KOPT-K1 (cell line): ENCODE measurements around the gene CARS2.
"Not testable (repeated sequence)": the region's sequence is repeated elsewhere in the genome, so short reads cannot be mapped to it uniquely, and the experiment has no call there.

ENCODE experiments used
- H3K27ac ChIP-seq: fragments of 200-600 bp; sonication (generic); 2 replicates; pipeline ENCODE4 v1.5.1; 2016; ENCODE audit warnings: antibody characterized with exemption, mild to moderate bottlenecking, low read depth, low read length; ENCODE audit not compliant: poor library complexity, severe bottlenecking
- H3K36me3 ChIP-seq: fragments of 200-600 bp; sonication (generic); 2 replicates; pipeline ENCODE4 v1.5.1; 2017; ENCODE audit warnings: antibody characterized with exemption, mild to moderate bottlenecking, low read length, moderate library complexity; ENCODE audit not compliant: insufficient read depth
- H3K9me3 ChIP-seq: fragments of 200-600 bp; sonication (generic); 2 replicates; pipeline ENCODE4 v1.5.1; 2017; ENCODE audit warnings: antibody characterized with exemption, low read length, mild to moderate bottlenecking; ENCODE audit not compliant: insufficient read depth, poor library complexity, severe bottlenecking

Gene CARS2, protein sequence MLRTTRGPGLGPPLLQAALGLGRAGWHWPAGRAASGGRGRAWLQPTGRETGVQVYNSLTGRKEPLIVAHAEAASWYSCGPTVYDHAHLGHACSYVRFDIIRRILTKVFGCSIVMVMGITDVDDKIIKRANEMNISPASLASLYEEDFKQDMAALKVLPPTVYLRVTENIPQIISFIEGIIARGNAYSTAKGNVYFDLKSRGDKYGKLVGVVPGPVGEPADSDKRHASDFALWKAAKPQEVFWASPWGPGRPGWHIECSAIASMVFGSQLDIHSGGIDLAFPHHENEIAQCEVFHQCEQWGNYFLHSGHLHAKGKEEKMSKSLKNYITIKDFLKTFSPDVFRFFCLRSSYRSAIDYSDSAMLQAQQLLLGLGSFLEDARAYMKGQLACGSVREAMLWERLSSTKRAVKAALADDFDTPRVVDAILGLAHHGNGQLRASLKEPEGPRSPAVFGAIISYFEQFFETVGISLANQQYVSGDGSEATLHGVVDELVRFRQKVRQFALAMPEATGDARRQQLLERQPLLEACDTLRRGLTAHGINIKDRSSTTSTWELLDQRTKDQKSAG

DNA sequence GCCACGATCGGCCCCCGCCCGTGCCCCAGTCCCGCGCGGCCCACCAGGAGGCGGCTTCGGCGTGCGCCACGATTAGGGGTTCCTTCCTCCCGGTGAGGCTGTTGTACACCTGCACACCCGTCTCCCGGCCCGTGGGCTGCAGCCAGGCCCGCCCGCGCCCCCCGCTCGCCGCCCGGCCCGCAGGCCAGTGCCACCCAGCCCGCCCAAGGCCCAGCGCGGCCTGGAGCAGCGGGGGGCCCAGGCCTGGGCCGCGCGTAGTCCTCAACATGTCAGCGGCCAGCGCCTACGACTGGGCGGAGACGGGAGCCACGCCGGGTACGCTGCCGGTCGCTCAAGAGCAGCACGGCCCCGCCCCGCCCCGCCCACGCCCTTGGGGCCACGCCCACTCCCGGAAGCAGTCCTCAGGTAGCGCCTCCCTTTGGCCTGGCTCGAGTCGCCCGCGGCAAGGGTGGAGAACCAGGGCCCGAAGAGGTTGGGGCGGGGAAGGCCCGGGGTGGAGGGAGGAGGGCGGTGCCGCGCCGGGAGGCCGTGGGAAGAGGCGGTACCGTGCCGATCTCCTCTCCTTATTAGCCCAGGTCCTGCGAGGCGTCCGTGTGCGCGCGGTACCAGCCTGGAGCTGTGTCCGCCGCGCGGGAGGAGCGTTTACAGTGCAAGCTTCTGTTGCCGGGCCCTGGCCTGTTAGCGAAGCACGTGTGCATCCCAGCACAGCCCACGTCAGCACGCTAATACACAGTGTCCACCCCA lies at the start of gene CARS2:
CARS2 (minus strand) TSS at position 291 of the 744 bp plus-strand sequence; CDS start at position 268, 23 bp downstream.
- Histone ChIP-seq H3K27ac (peak within 1 kb of the TSS; percentile 87), H3K36me3 (peaks cover 31% of the 10 kb centered on the region), H3K9me3 (no peaks in the 10 kb centered on the region)

DNA sequence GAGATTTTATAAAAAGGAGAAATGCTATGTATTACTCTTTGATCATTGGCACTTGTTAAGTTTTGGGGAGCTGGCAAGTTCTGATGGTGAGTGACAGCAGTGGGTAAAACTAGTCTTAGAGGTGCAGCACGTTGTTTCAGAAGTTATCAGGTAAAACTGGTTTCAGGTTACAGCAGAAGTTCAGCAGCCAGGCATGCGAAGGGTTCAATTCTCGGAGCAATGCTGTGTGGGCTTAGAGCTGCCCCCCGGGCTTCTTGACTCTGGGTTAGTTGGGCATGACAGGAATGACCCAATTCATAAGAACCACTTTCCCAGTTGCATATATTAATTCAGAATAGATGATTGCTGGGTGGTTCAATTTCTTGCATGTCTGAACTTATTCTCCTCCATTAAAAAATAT lies 42.4 kb upstream of the CARS2 start:
- Histone ChIP-seq H3K27ac (no peak overlapping the region), H3K9me3 (peaks cover 27% of the 10 kb centered on the region), H3K36me3 (no peaks in the 10 kb centered on the region)

DNA sequence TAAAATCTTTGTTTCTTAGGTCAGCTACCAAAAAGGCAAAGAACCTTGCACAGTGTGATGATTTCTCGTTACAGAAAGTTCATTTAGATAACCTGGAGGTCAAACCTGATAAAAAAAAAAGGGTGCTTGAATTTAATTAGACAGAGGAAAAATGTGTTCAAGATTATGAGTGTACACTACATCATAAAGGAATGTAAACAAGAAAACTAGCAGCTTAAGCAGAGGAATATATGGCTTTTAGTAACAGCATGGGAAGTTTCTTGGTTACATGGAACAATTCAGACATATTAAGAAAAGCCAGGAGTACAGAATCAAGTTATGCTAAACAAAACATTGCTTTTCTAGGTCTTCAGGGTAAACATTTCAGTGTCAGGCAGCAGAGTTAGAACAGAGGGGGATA lies 40.5 kb upstream of the CARS2 start:
- Histone ChIP-seq H3K36me3 (no peaks in the 10 kb centered on the region), H3K27ac (no peak overlapping the region), H3K9me3 (peaks cover 29% of the 10 kb centered on the region)

DNA sequence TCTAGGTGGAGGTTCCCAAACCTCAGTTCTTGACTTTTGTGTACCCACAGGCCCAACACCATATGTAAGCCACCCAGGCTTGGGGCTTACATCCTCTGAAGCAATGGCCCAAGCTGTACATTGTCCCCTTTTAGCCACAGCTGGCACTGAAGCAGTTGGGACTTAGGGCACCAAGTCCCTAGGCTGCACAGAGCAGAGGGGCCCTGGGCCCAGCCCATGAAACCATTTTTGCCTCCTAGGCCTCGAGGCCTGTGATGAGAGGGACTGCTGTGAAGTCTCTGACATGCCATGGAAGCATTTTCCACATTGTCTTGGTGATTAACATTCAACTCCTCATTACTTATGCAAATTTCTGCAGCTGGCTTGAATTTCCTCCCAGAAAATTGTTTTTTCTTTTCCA lies 37.8 kb upstream of the CARS2 start:
- H3K36me3 ChIP-seq, result no peaks in the 10 kb centered on the region
- no peak overlapping the region for H3K27ac ChIP-seq
- peaks cover 34% of the 10 kb centered on the region for H3K9me3 ChIP-seq

DNA sequence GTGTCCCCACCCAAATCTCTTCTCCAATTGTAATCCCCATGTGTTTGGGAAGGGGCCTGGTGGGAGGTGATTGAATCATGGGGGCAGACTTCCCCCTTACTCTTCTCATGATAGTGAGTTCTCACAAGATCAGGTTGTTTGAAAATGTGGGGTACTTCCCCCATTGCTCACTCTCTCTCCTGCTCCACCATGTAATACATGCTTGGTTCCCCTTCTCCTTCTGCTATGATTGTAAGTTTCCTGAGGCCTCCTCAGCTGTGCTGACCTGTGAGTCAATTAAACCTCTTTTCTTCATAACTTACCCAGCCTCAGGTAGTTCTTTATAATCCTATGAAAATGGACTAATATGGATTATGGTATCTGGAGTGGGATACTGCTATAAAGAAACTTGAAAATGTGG lies 31.6 kb upstream of the CARS2 start:
- Histone ChIP-seq H3K9me3 (peaks cover 16% of the 10 kb centered on the region), H3K27ac (no peak overlapping the region), H3K36me3 (no peaks in the 10 kb centered on the region)

DNA sequence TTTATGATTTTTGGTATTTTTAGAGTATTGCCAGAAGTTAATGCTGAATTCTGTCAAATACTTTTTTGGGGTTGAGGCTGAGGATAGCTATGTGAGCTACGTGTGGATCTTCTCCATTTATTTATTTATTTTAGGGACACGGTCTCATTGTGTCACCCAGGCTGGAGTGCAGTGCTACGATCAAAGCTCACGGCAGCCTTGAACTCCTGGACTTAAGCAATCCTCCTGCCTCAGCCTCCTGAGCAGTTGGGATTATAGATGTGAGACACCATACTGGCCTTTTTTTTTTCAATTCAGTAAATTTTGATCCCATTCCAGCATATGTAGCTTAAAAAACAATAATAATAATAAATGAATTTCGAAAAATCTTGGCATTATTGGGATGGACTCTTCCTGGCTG lies 28.6 kb upstream of the CARS2 start:
- Histone ChIP-seq H3K36me3 (no peaks in the 10 kb centered on the region), H3K27ac (no peak overlapping the region), H3K9me3 (peaks cover 12% of the 10 kb centered on the region)

DNA sequence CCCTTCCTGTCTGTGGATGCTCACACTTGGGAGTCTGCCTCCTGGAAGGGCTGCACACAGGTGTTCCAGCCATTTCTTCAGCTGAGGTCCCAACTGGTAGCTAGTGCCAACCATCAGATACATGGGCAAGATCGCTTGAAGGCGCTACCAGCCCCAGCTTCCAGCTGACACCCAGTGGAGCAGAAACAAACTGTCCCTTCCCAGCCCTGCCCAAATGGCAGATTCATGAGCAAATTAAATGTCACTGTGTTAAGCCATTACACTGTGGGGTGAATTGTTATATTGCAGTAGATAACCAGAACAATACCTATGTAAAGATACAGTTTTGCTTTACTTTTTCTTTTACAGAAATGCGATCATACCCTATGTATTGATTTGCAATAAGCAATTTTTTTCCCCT lies 25.2 kb upstream of the CARS2 start:
- H3K9me3 ChIP-seq, result no peaks in the 10 kb centered on the region
- H3K27ac ChIP-seq, result no peak overlapping the region
- H3K36me3 ChIP-seq, result no peaks in the 10 kb centered on the region

DNA sequence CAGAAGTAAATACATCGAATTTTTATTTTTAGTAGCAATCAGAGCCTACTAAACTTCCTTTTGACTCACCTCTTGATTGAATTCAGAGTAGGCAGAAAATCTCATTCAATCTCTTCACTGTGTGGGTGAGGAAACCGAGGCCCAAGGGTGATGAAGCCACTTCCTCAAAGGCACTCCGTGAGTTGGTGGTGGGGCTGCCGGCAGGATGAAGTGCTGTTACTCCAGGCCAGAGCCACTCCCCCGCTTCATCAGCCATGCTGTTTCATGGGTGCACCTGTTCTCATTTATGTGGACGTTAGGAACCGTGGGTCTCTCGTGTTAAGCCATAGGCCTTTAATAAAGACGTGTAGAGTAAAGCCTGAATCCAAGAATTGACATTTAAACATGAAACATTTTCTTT lies 20.8 kb upstream of the CARS2 start:
- Histone ChIP-seq H3K36me3 (peaks cover 13% of the 10 kb centered on the region), H3K9me3 (no peaks in the 10 kb centered on the region), H3K27ac (peak overlapping the region; percentile 46)

DNA sequence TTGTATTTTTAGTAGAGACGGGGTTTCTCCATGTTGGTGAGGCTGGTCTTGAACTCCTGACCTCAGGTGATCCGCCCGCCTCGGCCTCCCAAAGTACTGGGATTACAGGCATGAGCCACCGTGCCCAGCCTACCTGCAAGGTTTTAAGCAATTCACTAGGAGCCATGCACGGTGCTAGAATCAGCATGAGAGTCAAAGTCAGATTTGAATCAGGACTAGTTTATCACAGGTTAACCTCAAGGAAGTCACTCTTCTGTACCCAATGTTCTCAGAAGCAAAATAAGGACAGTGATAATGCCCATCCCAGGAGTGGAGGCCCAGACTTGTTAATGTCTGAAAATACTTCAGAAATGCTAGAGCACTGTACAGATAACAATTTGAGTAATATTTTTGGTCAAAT lies 20.2 kb upstream of the CARS2 start:
- not testable (repeated sequence) for H3K9me3 ChIP-seq
- Histone ChIP-seq H3K36me3 (peaks cover 19% of the 10 kb centered on the region), H3K27ac (peak overlapping the region; percentile 46)

DNA sequence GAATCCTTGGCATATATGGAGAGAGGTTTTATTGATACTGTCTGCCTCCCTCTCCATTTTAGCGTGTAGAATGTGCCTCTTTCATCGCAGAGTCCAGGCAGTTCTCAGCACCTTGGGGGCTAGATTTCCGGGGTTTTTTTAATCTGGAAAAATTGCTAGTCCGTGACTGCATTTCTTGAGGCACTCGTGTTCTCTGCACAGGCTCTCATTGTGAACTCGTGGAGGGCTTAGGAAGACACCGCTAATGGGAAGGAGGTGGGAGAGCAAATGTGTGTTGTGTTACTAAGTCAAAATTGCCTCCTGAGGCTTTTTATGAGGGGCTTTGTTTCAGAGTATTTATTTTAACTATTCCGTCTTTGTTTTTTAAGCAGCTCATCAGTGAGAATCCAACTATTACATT lies 17.7 kb upstream of the CARS2 start:
- H3K36me3 ChIP-seq, result peaks cover 41% of the 10 kb centered on the region
- H3K27ac ChIP-seq, result no peak overlapping the region
- no peaks in the 10 kb centered on the region for H3K9me3 ChIP-seq

DNA sequence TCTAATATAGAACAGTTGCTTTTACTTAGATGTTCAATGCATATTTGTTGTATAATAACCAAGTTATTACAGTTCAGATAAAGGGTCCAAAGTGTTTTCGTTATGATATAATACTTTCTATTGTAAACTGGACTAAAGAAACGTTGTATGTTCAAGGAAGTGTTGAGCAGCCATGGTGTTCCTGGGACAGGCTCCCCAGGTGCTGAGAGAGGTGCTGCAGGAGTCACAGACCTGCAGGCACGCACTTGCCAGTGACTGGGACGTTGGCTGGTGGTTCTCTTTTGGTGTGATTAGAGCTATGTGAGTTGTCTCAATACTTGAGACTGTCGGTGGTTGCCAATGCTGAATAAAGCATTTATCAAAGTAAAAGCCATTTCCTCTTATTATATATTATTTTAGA lies 17.1 kb upstream of the CARS2 start:
- Histone ChIP-seq H3K27ac (no peak overlapping the region), H3K36me3 (peaks cover 41% of the 10 kb centered on the region), H3K9me3 (no peaks in the 10 kb centered on the region)

DNA sequence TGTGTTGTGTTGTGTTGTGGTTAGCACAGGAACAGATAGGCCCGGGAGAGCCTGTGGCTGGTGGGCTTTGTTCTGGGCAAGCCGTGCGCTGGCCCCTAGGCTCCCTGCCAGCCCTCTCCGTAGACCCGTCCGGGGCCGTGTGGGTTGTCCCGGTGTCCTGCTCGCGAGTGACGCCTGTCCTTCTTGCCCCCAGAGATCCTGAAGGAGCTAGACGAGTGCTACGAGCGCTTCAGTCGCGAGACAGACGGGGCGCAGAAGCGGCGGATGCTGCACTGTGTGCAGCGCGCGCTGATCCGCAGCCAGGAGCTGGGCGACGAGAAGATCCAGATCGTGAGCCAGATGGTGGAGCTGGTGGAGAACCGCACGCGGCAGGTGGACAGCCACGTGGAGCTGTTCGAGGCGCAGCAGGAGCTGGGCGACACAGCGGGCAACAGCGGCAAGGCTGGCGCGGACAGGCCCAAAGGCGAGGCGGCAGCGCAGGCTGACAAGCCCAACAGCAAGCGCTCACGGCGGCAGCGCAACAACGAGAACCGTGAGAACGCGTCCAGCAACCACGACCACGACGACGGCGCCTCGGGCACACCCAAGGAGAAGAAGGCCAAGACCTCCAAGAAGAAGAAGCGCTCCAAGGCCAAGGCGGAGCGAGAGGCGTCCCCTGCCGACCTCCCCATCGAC lies 13.3 kb upstream of the CARS2 start:
- Histone ChIP-seq H3K9me3 (no peaks in the 10 kb centered on the region), H3K36me3 (peaks cover 41% of the 10 kb centered on the region), H3K27ac (no peak overlapping the region)

DNA sequence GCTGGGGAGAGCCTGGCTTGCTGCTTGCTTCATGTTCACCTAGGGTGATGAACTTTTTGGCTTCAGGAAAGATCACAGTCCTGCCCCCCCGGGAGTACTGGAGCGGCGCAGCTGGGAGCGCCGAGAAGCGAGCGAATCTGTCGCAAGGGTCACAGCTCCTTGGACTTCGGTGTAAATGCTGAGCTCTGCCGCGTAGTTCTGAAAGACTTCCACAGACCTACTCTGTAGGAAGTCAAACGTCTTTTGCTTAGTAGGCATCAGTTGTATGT lies 10.3 kb upstream of the CARS2 start:
- peak overlapping the region; percentile 80 for H3K27ac ChIP-seq
- H3K9me3 ChIP-seq, result no peaks in the 10 kb centered on the region
- H3K36me3 ChIP-seq, result peaks cover 23% of the 10 kb centered on the region

DNA sequence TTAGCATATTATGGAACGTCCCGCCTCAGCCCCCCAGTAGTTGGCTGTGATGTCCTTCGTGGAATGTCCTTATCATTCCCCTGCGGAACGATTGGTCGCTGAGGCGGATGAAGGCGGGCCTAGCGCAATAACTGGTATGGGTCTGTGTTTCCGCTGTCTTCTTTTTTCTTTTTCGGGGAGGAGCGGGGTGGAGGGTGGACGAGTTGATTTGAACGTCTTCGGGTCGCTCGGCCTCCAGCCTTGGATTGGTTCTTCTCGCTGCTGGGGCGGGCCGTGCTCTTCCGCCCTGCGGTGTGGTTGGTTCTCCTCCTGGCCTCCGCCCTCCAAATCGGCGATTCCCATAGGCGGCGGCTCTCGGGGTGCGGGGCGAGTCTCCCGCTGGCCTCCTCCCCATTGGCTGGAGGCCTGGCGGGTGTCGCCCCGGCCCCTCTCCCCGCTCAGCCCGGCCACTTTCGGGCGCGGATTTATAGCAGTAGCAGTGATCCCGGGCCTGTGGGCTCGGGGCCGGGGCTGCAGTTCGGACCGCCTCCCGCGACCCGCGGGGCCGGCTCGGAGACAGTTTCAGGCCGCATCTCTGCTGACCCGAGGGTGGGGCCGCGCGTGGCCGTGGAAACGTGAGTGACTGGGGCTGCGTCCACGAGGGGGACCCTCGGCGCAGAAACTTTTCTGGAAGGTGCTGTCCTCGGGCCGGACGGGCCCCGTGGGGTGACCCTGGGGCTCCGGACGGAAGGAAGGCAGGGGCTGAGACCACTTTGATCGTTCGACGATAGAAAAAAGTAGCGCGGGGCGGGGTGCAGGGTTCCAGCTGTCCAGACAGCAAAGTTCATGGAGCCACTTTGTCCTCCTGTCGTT lies 9.7 kb upstream of the CARS2 start:
- H3K9me3 ChIP-seq, result no peaks in the 10 kb centered on the region
- peak overlapping the region; percentile 100 for H3K27ac ChIP-seq
- H3K36me3 ChIP-seq, result peaks cover 17% of the 10 kb centered on the region
